ENCODE data around the gene NECTIN2. TPM values are rescaled to one million over a fixed set of nuclear protein-coding genes. Genes with fewer than 3 reads are reported as not detected.
"Not testable (repeated sequence)": the region's sequence is repeated elsewhere in the genome, so short reads cannot be mapped to it uniquely, and the experiment has no call there.

The NECTIN2 gene
- total RNA-seq, 1 donor from 2014 or later, result 240 TPM

GRCh38 chr19:44925114-44925891, 79.2 kb downstream of the NECTIN2 start:
- DNase-seq (ENCODE audit: low read depth), result no peak
- H3K27me3 ChIP-seq (ENCODE audit: control insufficient read depth, insufficient read depth, low read length), result peaks cover 9% of the 10 kb centered on the region
- no peak for TF ChIP-seq CTCF (IDR thresholded peaks at IDR 0.05; ENCODE audit: insufficient read depth, low read length, poor library complexity, severe bottlenecking)
- H3K4me3 ChIP-seq (ENCODE audit: low read depth, low read length), result no peak overlapping the region
- H3K36me3 ChIP-seq (ENCODE audit: control insufficient read depth, insufficient read depth, low read length), result no peaks in the 10 kb centered on the region

GRCh38 chr19:44926245-44927077, 80.4 kb downstream of the NECTIN2 start:
- DNase-seq (ENCODE audit: low read depth); H3K36me3 ChIP-seq (ENCODE audit: control insufficient read depth, insufficient read depth, low read length); H3K27me3 ChIP-seq (ENCODE audit: control insufficient read depth, insufficient read depth, low read length); H3K4me3 ChIP-seq (ENCODE audit: low read depth, low read length): not testable (repeated sequence)

GRCh38 chr19:44927746-44928145, 81.6 kb downstream of the NECTIN2 start:
- no peaks in the 10 kb centered on the region for H3K36me3 ChIP-seq (ENCODE audit: control insufficient read depth, insufficient read depth, low read length)
- DNase-seq (ENCODE audit: low read depth), result no peak

GRCh38 chr19:44930088-44930487, 84.0 kb downstream of the NECTIN2 start:
- DNase-seq (ENCODE audit: low read depth), result no peak
- H3K27me3 ChIP-seq (ENCODE audit: control insufficient read depth, insufficient read depth, low read length), result peaks cover 3% of the 10 kb centered on the region
- no peaks in the 10 kb centered on the region for H3K36me3 ChIP-seq (ENCODE audit: control insufficient read depth, insufficient read depth, low read length)
- no peak for TF ChIP-seq CTCF (IDR thresholded peaks at IDR 0.05; ENCODE audit: insufficient read depth, low read length, poor library complexity, severe bottlenecking)
- H3K4me3 ChIP-seq (ENCODE audit: low read depth, low read length), result no peak overlapping the region

More at GRCh38 chr19:44927746-44928145, 81.6 kb downstream of the NECTIN2 start:
- peaks cover 9% of the 10 kb centered on the region for H3K27me3 ChIP-seq (ENCODE audit: control insufficient read depth, insufficient read depth, low read length)
- no peak overlapping the region for H3K4me3 ChIP-seq (ENCODE audit: low read depth, low read length)
- TF ChIP-seq CTCF (IDR thresholded peaks at IDR 0.05; ENCODE audit: insufficient read depth, low read length, poor library complexity, severe bottlenecking), result no peak

GRCh38 chr19:44931541-44931940, 85.4 kb downstream of the NECTIN2 start:
- Histone ChIP-seq H3K36me3 (ENCODE audit: control insufficient read depth, insufficient read depth, low read length) (no peaks in the 10 kb centered on the region), H3K27me3 (ENCODE audit: control insufficient read depth, insufficient read depth, low read length) (peaks cover 3% of the 10 kb centered on the region), H3K4me3 (ENCODE audit: low read depth, low read length) (no peak overlapping the region)
- no peak for DNase-seq (ENCODE audit: low read depth)
- TF ChIP-seq CTCF (IDR thresholded peaks at IDR 0.05; ENCODE audit: insufficient read depth, low read length, poor library complexity, severe bottlenecking), result no peak

Other genes with a start within 250 kb of the NECTIN2 start
- gene IGSF23, start 232.7 kb upstream of the NECTIN2 start, total RNA-seq, result 0.13 TPM in 1 of 2 replicates, not detected in the other
- gene PVR, start 202.4 kb upstream of the NECTIN2 start, total RNA-seq, result 176 and 210 TPM in 2 replicates
- gene CEACAM19, start 174.8 kb upstream of the NECTIN2 start, total RNA-seq, result 6.4 and 10.5 TPM in 2 replicates
- not detected in 2 replicates for gene CEACAM16, start 147.1 kb upstream of the NECTIN2 start, total RNA-seq
- gene BCL3, start 97.6 kb upstream of the NECTIN2 start, total RNA-seq, result 16.2 and 19.1 TPM in 2 replicates
- gene CBLC, start 68.4 kb upstream of the NECTIN2 start, total RNA-seq, result 8.8 and 9.9 TPM in 2 replicates
- gene BCAM, start 37.2 kb upstream of the NECTIN2 start, total RNA-seq, result 27.6 and 29.6 TPM in 2 replicates
- gene TOMM40, start 45.0 kb downstream of the NECTIN2 start, total RNA-seq, result 65.3 and 73.7 TPM in 2 replicates
- 89.0 and 98.1 TPM in 2 replicates for gene APOE, start 59.5 kb downstream of the NECTIN2 start, total RNA-seq
- gene APOC1, start 68.3 kb downstream of the NECTIN2 start, total RNA-seq, result 1.9 and 3.5 TPM in 2 replicates
- not detected in 2 replicates for gene APOC4, start 95.9 kb downstream of the NECTIN2 start, total RNA-seq
- not detected in 2 replicates for gene APOC2, start 99.8 kb downstream of the NECTIN2 start, total RNA-seq
- 58.0 and 74.8 TPM in 2 replicates for gene CLPTM1, start 109.1 kb downstream of the NECTIN2 start, total RNA-seq
- 60.0 and 76.7 TPM in 2 replicates for gene RELB, start 155.2 kb downstream of the NECTIN2 start, total RNA-seq
- 65.7 and 77.9 TPM in 2 replicates for gene CLASRP, start 192.7 kb downstream of the NECTIN2 start, total RNA-seq
- gene ZNF296, start 230.2 kb downstream of the NECTIN2 start, total RNA-seq, result 1.0 and 1.1 TPM in 2 replicates
- gene GEMIN7, start 233.0 kb downstream of the NECTIN2 start, total RNA-seq, result 50.8 and 63.6 TPM in 2 replicates
- 36.5 and 52.0 TPM in 2 replicates for gene PPP1R37, start 246.9 kb downstream of the NECTIN2 start, total RNA-seq

Measured in kidney epithelial cell (primary cell).